Stimulated activated CD8-positive, alpha-beta memory T cell treated with anti-CD3 and anti-CD28 coated beads, Interleukin-7, amount 100 ng/mL, for 1 hour (primary cell): ENCODE measurements around the gene CNNM4.
A peak's percentile ranks its signal among the peaks of the same experiment; 100 is the strongest.
"Not testable (repeated sequence)": the region's sequence is repeated elsewhere in the genome, so short reads cannot be mapped to it uniquely, and the experiment has no call there.

Experiments
- DNase-seq, 2 donors: peaks; one replicate each; pipeline ENCODE4 v3.0.0-alpha.2; 2020; ENCODE audit warnings: low read depth in 2 of 2

The CNNM4 gene

GRCh38 chr2:96792772-96793749, 32.4 kb downstream of the CNNM4 start:
- DNase-seq, result no peak

GRCh38 chr2:96795076-96795475, 34.4 kb downstream of the CNNM4 start:
- no peak for DNase-seq

GRCh38 chr2:96796497-96796896, 35.8 kb downstream of the CNNM4 start:
- not testable (repeated sequence) for DNase-seq

DNA sequence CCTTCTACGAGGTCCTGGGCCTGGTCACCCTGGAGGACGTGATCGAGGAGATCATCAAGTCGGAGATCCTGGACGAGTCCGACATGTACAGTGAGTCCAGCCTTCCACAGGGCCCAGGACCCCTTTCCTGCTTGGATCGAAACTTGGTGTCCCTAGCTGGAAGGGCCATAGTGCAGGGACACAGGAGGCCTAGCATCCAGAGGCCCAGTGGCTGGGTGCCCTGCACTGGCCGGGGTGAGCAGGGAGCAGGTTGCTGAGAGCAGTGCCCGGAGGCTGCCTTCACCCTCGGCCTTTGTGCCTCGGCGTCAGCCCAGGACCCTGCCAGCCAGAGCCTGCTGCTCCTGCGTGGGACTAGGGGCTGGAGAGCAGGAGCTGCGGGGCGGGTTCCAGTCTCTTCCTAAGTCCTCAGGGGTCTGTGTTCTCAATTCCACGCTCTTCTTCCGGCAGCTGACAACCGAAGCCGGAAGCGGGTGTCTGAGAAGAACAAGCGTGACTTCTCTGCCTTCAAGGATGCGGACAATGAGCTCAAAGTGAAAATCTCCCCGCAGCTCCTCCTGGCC, 36.4 kb downstream of the CNNM4 start:
- no peak for DNase-seq

DNA sequence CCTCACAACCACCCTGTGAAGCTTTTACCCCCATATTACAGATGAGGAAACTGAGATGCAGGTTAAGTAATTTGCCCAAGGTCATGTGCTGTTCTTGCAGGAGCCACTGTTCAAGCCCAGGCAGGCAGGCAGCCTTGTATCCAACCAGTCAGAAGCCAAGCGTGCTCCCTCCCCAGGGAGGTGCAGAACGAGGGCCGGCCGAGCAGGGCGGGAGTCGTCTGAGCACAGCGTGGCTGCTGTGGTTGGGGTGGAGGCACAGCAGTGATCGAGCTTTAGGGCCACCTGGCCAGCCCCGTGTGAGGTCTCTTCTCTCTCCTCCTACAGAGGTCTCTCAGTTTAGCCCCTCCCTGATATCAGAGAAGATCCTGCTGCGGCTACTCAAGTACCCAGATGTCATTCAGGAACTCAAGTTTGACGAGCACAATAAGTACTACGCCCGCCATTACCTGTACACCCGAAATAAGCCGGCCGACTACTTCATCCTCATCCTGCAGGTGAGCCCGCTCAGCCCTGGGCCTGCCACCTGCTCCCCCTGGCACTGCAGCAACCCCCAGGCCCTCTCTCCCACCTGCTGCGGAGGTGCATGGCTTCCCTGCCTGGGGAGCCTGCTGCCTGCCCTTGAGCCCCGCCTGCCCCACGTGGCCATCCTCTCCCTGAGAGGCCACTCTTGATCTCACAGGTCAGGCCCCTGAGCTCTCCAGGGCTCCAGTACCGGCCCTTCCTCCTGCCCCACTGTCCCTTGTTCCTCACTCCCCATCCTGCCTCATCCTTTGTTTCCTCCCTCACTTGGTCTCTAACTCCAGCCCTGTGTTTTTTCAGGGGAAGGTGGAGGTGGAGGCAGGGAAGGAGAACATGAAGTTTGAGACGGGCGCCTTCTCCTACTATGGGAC, 38.3 kb downstream of the CNNM4 start:
- no peak for DNase-seq

DNA sequence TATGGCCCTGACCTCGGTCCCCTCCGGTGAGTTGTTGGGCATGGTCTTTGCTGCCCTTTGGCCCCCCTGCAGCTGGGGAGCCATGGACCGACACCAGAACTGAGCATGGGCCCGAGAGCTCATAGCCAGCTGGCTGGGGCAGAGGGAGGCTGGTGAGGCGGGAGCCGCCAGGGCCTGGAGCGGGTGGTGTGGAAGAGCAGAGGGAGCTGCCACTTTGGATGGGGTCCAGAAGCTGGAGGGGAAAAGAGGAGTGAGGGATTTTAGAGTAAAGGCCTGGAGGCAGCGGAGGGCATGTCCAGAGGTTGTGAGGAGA, 38.9 kb downstream of the CNNM4 start:
- no peak for DNase-seq

DNA sequence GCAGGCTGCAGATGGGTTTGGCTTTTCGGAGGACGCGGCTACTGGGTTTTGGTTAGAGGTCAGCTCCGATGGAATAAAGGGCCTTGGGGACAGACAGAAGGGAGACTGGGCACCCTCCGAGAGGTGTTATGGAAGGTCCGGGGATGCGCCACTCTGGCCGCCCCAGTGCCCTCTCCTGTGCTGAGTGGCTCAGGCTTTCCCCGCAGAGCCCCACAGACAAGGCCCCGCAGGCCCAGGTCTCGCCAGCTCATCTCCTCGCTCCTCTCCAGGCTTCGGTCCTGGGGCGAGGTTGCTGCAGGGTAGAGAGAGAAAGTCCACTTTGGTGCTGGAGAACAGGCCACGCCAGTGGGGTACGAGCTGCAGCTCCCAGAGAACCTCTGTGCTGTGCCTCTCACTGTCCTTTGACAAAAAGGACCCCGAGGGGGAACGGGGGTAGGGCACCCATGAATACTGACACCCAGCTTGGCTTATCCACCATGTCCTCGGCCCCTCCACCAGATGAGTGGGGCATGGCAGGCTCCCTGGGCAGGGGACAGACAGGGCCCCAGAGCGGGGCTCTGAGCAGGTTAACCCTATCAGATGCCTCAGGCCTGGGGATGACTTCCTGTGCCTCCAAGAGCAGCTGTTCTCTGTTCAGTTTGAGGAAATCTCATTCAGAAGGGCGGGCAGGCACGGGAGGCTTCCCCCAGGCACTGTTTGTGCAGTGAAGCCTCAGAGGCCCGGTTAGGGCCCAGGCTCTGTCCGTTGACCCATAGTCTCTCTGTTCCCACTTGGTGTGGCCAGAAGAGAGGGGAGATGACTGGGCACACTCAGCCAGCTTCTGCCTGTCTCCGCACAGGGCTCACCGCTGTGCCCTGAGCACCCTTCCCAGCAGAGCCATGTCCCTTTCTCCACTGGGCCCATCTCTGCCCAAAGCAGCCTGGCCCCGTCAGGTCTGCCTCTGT, 39.6 kb downstream of the CNNM4 start:
- no peak for DNase-seq

GRCh38 chr2:96801005-96801785, 40.5 kb downstream of the CNNM4 start:
- DNase-seq, result peak; percentile 40 to 41

DNA sequence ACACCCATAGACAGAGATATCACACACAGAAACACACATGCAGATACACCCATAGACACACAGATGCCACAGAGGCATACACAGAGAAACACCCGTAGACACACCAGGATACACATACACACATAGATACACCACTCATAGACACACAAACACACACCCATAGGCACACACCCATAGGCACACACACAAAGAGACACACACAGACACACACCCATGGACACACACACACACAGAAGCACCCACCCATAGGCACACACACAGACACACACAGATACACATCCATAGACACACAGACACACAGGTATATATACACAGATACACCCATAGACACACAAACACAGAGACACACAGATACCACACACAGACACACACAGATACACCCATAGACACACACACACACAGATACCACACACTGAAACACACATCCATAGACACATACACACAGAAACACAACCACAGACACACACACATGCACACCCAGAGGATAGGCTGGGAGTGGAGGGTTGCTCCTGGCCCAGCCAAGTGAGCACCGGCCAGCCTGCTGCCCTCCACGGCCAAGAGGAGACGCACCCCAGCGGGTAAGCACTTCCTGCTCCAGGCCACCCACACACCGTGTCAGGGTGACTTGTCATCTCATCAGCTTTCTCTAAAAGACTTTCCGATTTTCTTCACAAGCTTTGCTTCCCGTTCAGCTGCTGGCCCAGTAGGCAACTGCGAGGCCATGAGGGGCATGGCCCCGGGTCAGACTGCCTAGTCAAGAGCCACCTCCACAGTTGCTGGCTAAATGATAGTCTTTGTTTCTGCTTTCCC, 41.3 kb downstream of the CNNM4 start:
- no peak for DNase-seq

GRCh38 chr2:96802721-96803120, 42.0 kb downstream of the CNNM4 start:
- DNase-seq, result no peak

- DNase-seq, result no peak
Observed at GRCh38 chr2:96804986-96805385, 44.3 kb downstream of the CNNM4 start.

DNA sequence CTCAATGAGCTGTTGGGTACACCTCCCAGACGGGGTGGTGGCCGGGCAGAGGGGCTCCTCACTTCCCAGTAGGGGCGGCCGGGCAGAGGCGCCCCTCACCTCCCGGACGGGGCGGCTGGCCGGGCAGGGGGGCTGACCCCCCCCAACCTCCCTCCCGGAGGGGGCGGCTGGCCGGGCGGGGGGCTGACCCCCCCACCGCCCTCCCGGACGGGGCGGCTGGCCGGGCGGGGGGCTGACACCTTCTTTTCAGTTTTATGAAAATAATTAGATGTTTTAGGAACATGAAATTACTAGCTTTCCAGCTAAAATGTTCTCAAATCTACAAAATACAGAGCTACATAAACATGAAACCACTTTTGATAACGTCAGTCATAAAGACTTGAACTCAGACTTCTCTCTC, 45.2 kb downstream of the CNNM4 start:
- DNase-seq, result not testable (repeated sequence)

- DNase-seq, result no peak
Observed at GRCh38 chr2:96806468-96807126, 45.9 kb downstream of the CNNM4 start.

DNA sequence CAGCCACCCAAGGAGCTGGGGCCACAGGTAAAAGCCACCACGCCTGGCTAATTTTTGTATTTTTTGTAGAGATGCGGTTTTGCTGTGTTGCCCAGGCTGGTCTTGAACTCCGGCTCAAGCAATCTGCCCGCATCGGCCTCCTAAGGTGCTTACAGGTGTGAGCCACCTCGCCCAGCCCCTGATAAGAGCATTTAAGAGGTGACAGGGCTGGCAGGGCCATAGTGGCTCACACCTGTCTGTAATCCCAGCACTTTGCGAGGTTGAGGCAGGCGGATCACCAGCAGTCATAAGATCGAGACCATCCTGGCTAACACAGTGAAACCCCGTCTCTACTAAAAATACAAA, 46.4 kb downstream of the CNNM4 start:
- DNase-seq, result no peak

DNA sequence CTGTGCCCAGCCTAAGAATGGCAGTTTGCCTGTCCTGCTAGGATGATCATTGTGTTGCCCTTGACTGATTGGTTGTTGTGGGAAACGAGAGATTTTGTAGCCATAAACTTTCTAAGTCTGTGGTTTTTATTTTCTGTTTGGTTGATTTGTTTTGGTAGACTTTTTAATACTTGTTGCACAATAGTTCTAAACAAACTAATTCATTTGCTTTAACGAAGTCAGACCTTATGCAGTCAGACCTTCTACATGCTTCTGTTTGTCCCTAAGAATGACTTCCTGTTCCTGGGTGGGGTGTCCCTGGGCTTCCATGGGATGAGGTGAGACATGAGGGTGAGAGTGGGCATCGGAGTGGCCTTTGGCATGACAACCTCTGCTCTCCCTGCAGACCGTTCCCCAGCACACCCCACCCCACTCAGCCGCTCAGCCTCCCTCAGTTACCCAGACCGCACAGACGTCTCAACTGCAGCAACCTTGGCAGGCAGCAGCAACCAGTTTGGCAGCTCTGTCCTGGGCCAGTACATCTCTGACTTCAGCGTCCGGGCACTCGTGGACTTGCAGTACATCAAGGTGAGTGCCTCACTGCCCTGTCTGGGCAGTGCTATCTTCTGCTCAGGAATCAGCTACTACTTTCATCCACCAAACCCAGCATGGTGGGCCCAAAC, 47.6 kb downstream of the CNNM4 start:
- no peak for DNase-seq

- no peak for DNase-seq
Observed at GRCh38 chr2:96809216-96809882, 48.6 kb downstream of the CNNM4 start.

DNA sequence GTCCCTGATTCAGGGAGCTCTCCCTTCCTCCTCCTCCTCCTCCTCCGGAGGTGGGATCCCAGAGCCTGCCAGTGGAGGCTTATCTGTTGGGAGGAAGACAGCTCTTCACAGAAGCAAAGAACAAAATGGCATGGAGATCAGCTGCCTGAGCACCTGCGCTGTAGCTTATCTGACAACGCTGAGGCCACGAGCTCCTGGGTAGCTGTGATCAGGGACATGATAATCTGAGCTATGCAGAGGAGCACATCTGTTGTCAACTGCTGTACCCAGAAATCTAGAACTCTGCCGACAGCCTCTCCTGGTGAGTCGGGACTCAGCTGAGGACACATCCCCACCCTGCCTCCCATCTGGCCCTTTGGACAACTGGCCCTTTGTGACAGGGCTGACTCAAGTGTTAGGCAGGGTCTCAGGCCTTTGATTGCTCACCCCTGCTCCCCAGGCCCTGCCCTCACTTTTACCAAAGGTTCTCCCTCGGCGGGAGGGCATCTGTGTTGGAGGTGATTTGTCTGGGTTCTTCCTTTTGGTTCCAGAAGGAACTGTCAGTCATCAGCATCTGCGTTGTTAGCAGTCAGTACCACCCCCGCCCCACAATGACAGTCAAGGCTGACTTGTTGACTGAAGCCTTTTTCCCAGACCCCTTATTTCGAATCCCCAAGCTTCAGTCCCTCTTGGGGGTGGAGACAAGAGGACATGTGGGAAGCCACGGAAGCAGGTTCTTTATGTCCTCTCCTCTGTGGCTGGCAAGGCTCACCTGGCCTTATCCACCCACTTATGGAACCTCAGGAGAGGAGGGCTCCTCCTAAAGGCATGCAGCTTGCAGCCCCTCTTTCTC, 49.5 kb downstream of the CNNM4 start:
- no peak for DNase-seq
